IMR-90 (cell line): Measurements from ENCODE around the gene IGFL3. TPM values are rescaled to one million over a fixed set of nuclear protein-coding genes. Genes with fewer than 3 reads are reported as not detected.
A peak's percentile ranks its signal among the peaks of the same experiment; 100 is the strongest.

Experiments used
- ATAC-seq: fragments of 200-7000 bp; cut with Tn5 transposase; 2 replicates; pipeline ENCODE4 v1.9.1; 2020; ENCODE audit warnings: low read depth, mild to moderate bottlenecking, moderate library complexity
- BruUV-seq: library from RNA; stranded (reverse); fragments of 400-500 nt; replicated peaks from 2 replicates; lab custom pipeline; 2021; lab: Mats Ljungman, UMichigan
- CTCF ChIA-PET: fragments of 300-600 bp; formaldehyde crosslinking; extraction: SDS; loops from one replicate; lab custom pipeline; 2021; ENCODE audit warnings: antibody characterized with exemption; lab: Yijun Ruan, JAX
- POLR2A ChIA-PET: fragments of 300-600 bp; sonication (Branson Sonifier 250); formaldehyde crosslinking; loops from one replicate; lab custom pipeline; 2022; ENCODE audit warnings: antibody characterized with exemption; ENCODE audit not compliant: unreplicated experiment; lab: Charles Lee
- DNase-seq: peaks from one replicate; pipeline ENCODE4 v3.0.0; 2013
- H2AFZ ChIP-seq: replicated peaks from 2 replicates; pipeline ENCODE3; 2013; ENCODE audit warnings: low read length, mild to moderate bottlenecking; ENCODE audit not compliant: poor library complexity
- H2AK5ac ChIP-seq: 2 replicates; pipeline ENCODE4 v1.6.1; 2013; ENCODE audit warnings: low read depth, low read length, inconsistent platforms
- H2AK9ac ChIP-seq: replicated peaks from 2 replicates; pipeline ENCODE3; 2013; ENCODE audit warnings: mild to moderate bottlenecking, low read depth, low read length, moderate library complexity; ENCODE audit not compliant: poor library complexity
- H2BK120ac ChIP-seq: 2 replicates; pipeline ENCODE4 v1.6.1; 2013; ENCODE audit warnings: low read depth, low read length, inconsistent platforms
- H2BK15ac ChIP-seq: 3 replicates; pipeline ENCODE4 v1.6.1; 2013; ENCODE audit warnings: low read depth, low read length, inconsistent platforms
- H2BK20ac ChIP-seq: 2 replicates; pipeline ENCODE4 v1.6.1; 2013; ENCODE audit warnings: low read depth, mild to moderate bottlenecking, inconsistent platforms, low read length, moderate library complexity
- H2BK5ac ChIP-seq: 2 replicates; pipeline ENCODE4 v1.6.1; 2013; ENCODE audit warnings: mild to moderate bottlenecking, low read depth, low read length, inconsistent platforms; ENCODE audit not compliant: poor library complexity, severe bottlenecking
- H3K14ac ChIP-seq: replicated peaks from 2 replicates; pipeline ENCODE4 v1.6.1; 2013; ENCODE audit warnings: low read depth, low read length, inconsistent platforms
- H3K18ac ChIP-seq: 2 replicates; pipeline ENCODE4 v1.6.1; 2013; ENCODE audit warnings: low read depth, low read length, control low read depth
- H3K23ac ChIP-seq: 2 replicates; pipeline ENCODE4 v1.6.1; 2013; ENCODE audit warnings: low read depth, low read length, inconsistent platforms
- H3K27ac ChIP-seq: 2 replicates; pipeline ENCODE4 v1.5.1; 2013; ENCODE audit warnings: mild to moderate bottlenecking, control low read depth, low read length; ENCODE audit not compliant: insufficient read depth
- H3K27me3 ChIP-seq: 2 replicates; pipeline ENCODE4 v1.6.1; 2013; ENCODE audit warnings: low read length; ENCODE audit not compliant: control insufficient read depth, insufficient read depth
- H3K36me3 ChIP-seq: 2 replicates; pipeline ENCODE4 v1.6.1; 2013; ENCODE audit warnings: low read length, mixed read lengths; ENCODE audit not compliant: control insufficient read depth, insufficient read depth
- H3K4ac ChIP-seq: 2 replicates; pipeline ENCODE4 v1.6.1; 2013; ENCODE audit warnings: low read depth, low read length, inconsistent platforms
- H3K4me1 ChIP-seq: 2 replicates; pipeline ENCODE4 v1.6.1; 2013; ENCODE audit warnings: low read length, mixed read lengths; ENCODE audit not compliant: control insufficient read depth, insufficient read depth
- H3K4me2 ChIP-seq: 2 replicates; pipeline ENCODE4 v1.6.1; 2013; ENCODE audit warnings: low read depth, mild to moderate bottlenecking, control low read depth, low read length, moderate library complexity
- H3K4me3 ChIP-seq: 2 replicates; pipeline ENCODE4 v1.5.1; 2013; ENCODE audit warnings: low read depth, mild to moderate bottlenecking, control low read depth, low read length, moderate library complexity; ENCODE audit not compliant: insufficient read depth
- H3K56ac ChIP-seq: 2 replicates; pipeline ENCODE4 v1.6.1; 2013; ENCODE audit warnings: low read length, inconsistent platforms; ENCODE audit not compliant: insufficient read depth; ENCODE audit errors: extremely low read depth
- H3K79me1 ChIP-seq, 2 experiments: 2 replicates each; pipeline ENCODE4 v1.6.1; 2013; ENCODE audit warnings: low read length in 2 of 2, inconsistent platforms in 1 of 2, low read depth in 1 of 2
- H3K9ac ChIP-seq: 2 replicates; pipeline ENCODE4 v1.6.1; 2013; ENCODE audit warnings: low read depth, low read length, control low read depth
- H3K9me1 ChIP-seq: 2 replicates; pipeline ENCODE4 v1.6.1; 2013; ENCODE audit warnings: low read length, inconsistent platforms; ENCODE audit not compliant: insufficient read depth
- H3K9me3 ChIP-seq: 2 replicates; pipeline ENCODE4 v1.6.1; 2013; ENCODE audit warnings: low read length; ENCODE audit not compliant: control insufficient read depth, insufficient read depth
- H4K20me1 ChIP-seq: 2 replicates; pipeline ENCODE4 v1.6.1; 2013; ENCODE audit warnings: low read length, inconsistent platforms; ENCODE audit not compliant: insufficient read depth
- H4K5ac ChIP-seq: 2 replicates; pipeline ENCODE4 v1.6.1; 2013; ENCODE audit warnings: mild to moderate bottlenecking, low read depth, low read length, control low read depth
- H4K8ac ChIP-seq, 2 experiments: 2 replicates each; pipeline ENCODE4 v1.6.1; 2013; ENCODE audit warnings: low read depth in 2 of 2, low read length in 2 of 2, control low read depth in 1 of 2, inconsistent platforms in 1 of 2
- H4K91ac ChIP-seq: 2 replicates; pipeline ENCODE4 v1.6.1; 2013; ENCODE audit warnings: low read depth, low read length, inconsistent platforms; ENCODE audit not compliant: insufficient read depth
- BHLHE40 ChIP-seq: fragments of 150-350 bp; IDR thresholded peaks from 2 replicates; pipeline ENCODE4 v1.6.1; 2016; ENCODE audit warnings: mild to moderate bottlenecking, low read depth, low read length
- MAFK ChIP-seq: IDR thresholded peaks from 2 replicates; pipeline ENCODE4 v1.6.1; 2012; ENCODE audit warnings: low read depth, low read length, improper control_type of control experiment
- MAZ ChIP-seq: IDR thresholded peaks from 2 replicates; pipeline ENCODE4 v1.6.1; 2012; ENCODE audit warnings: low read depth, mild to moderate bottlenecking, low read length, improper control_type of control experiment, moderate library complexity, borderline replicate concordance
- NFE2L2 ChIP-seq: fragments of 150-350 bp; IDR thresholded peaks from 2 replicates; pipeline ENCODE4 v1.6.1; 2016; ENCODE audit warnings: low read depth, mild to moderate bottlenecking, low read length
- SMC3 ChIP-seq: fragments of 150-350 bp; IDR thresholded peaks from 2 replicates; pipeline ENCODE4 v1.6.1; 2016; ENCODE audit warnings: low read depth, mild to moderate bottlenecking, antibody characterized with exemption, low read length, moderate library complexity
- WGBS, 2 experiments: methylation state at CpG; one replicate each; pipeline versions ENCODE4 v1.1.5 to v1.1.7; 2013; ENCODE audit warnings: missing lambda C conversion rate in 2 of 2; ENCODE audit not compliant: insufficient read length in 1 of 2; ENCODE audit errors: extremely low coverage in 2 of 2; 5-methylcytosine and 5-hydroxymethylcytosine counted together
- dilution Hi-C: fragments of 300-500 bp; cut with HindIII; formaldehyde crosslinking; loops from one replicate; pipeline ENCODE4 v1.14.3; 2018; ENCODE audit warnings: low sequenced_read_pairs; ENCODE audit not compliant: unreplicated experiment
- in situ Hi-C: fragments of 300-500 bp; cut with MboI; formaldehyde crosslinking; loops from 3 replicates; pipeline ENCODE4 v1.14.3; 2019; ENCODE audit warnings: low sequenced_read_pairs, inconsistent platforms, mixed read lengths
- intact Hi-C: fragments of 100-400 bp; cut with micrococcal nuclease; formaldehyde crosslinking; loops from 2 replicates; pipeline ENCODE4 v1.10.0; 2022
- polyA plus RNA-seq, 3 experiments: library from polyadenylated mRNA; depleted of rRNA; stranded (reverse); fragments of >200 nt; gene quantifications; 2 replicates each; pipeline ENCODE4 v1.2.3, GENCODE V29; 2012; ENCODE audit warnings: low replicate concordance in 1 of 3
- total RNA-seq: library from RNA; depleted of rRNA; stranded (reverse); fragments of >200 nt; gene quantifications from 2 replicates; pipeline ENCODE4 v1.2.3, GENCODE V29; 2012
- TF ChIP-seq, protein P1 (sequence below): fragments of 150-350 bp; IDR thresholded peaks from 2 replicates; pipeline ENCODE4 v1.6.1; 2017; ENCODE audit warnings: mild to moderate bottlenecking, antibody characterized with exemption, low read length, low read depth
- TF ChIP-seq, protein P2 (sequence below): conservative IDR thresholded peaks from 2 replicates; pipeline ENCODE4 v1.5.1; 2012; ENCODE audit warnings: mild to moderate bottlenecking, low read depth, low read length, improper control_type of control experiment

The IGFL3 gene
- total and polyA plus RNA-seq, 2 of the 4 experiments (the other 2 are of a cell fraction), result not detected

DNA sequence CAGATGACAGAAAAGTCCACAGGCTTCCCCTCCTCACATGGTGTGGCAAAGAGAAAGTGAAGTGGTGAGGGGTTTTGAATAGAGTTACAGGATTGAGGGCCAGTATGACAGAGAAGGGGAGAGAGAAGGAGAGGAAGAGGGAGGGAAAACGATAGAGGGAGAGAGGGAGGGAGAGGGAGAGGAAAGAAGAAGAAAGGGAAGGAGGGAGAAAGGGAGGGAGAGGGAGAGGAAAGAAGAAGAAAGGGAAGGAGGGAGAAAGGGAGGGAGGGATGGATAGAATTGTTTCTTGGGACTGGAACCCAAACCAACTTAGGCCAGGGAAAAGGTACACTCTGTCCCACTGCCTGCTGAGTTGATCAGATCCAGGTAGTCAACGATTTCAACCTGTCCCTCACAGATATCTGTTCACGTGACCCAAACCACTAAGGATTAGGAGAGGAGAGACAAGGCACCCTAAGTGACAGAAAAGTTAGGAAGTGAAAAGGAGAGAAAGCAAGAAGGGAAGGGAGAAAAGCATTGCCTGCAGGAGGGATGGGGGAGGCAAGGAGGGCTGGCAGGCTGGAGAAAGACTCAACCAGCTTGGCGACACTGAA, 8.1 kb upstream of the IGFL3 start:
- intact Hi-C loops, result no loop called here
- WGBS, 2 experiments, result 50% methylated on average over 1 of the region's 4 CpGs; no CpG with 5 or more reads in 1 of the 2 experiments
- peak overlapping the region; percentile 66 for H3K9ac ChIP-seq

More for the DNA sequence above, 8.1 kb upstream of the IGFL3 start:
- Histone ChIP-seq H2AFZ (peak overlapping the region; percentile 75), H3K14ac (peak overlapping the region; percentile 100), H4K5ac (peak overlapping the region; percentile 92), H3K4ac (peak overlapping the region; percentile 96), H3K27ac (peak overlapping the region; percentile 92), H3K4me3 (peak overlapping the region; percentile 28; the same call in 1 of the 2 replicates), H3K9me3 (no peaks in the 10 kb centered on the region), H3K4me2 (peak overlapping the region; percentile 62; the same call in 1 of the 2 replicates), H3K36me3 (no peaks in the 10 kb centered on the region), H3K9me1 (no peaks in the 10 kb centered on the region; the same call in 1 of the 2 replicates), H2BK20ac (peak overlapping the region; percentile 99), H3K23ac (peak overlapping the region; percentile 99), H3K56ac (peak overlapping the region; percentile 80), H4K91ac (peak overlapping the region; percentile 99), H3K79me1 (peaks cover 0 to 11% of the 10 kb centered on the region in 2 experiments; a peak in 2 of 4 replicates), H2AK9ac (peak overlapping the region; percentile 76), H3K27me3 (no peaks in the 10 kb centered on the region; the same call in 1 of the 2 replicates), H2BK15ac (peak overlapping the region; percentile 98), H4K20me1 (no peaks in the 10 kb centered on the region), H2BK5ac (peak overlapping the region; percentile 100), H3K18ac (peak overlapping the region; percentile 97), H2AK5ac (peak overlapping the region; percentile 99), H3K4me1 (peaks cover 14% of the 10 kb centered on the region), H2BK120ac (peak overlapping the region; percentile 95), H4K8ac (peak overlapping the region; percentile 93 to 97)
- no peak for DNase-seq
- ChIA-PET POLR2A (no interaction called here), CTCF (no interaction called here)
- in situ Hi-C loops, result no loop called here
- BruUV-seq, result TSS peak; percentile 90
- dilution Hi-C loops, result no loop called here
- ATAC-seq, result no peak; the same call in 1 of the 2 replicates
- TF ChIP-seq, protein P1, sequence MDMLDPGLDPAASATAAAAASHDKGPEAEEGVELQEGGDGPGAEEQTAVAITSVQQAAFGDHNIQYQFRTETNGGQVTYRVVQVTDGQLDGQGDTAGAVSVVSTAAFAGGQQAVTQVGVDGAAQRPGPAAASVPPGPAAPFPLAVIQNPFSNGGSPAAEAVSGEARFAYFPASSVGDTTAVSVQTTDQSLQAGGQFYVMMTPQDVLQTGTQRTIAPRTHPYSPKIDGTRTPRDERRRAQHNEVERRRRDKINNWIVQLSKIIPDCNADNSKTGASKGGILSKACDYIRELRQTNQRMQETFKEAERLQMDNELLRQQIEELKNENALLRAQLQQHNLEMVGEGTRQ, result no peak
- TF ChIP-seq MAFK (no peak), SMC3 (no peak), BHLHE40 (no peak), NFE2L2 (no peak), MAZ (no peak)
- TF ChIP-seq, protein P2, sequence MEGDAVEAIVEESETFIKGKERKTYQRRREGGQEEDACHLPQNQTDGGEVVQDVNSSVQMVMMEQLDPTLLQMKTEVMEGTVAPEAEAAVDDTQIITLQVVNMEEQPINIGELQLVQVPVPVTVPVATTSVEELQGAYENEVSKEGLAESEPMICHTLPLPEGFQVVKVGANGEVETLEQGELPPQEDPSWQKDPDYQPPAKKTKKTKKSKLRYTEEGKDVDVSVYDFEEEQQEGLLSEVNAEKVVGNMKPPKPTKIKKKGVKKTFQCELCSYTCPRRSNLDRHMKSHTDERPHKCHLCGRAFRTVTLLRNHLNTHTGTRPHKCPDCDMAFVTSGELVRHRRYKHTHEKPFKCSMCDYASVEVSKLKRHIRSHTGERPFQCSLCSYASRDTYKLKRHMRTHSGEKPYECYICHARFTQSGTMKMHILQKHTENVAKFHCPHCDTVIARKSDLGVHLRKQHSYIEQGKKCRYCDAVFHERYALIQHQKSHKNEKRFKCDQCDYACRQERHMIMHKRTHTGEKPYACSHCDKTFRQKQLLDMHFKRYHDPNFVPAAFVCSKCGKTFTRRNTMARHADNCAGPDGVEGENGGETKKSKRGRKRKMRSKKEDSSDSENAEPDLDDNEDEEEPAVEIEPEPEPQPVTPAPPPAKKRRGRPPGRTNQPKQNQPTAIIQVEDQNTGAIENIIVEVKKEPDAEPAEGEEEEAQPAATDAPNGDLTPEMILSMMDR, result no peak
